Right renal pelvis (tissue), 4 donors: ENCODE measurements around the gene CLPTM1. TPM values are rescaled to one million over a fixed set of nuclear protein-coding genes. Genes with fewer than 3 reads are reported as not detected.
"Not testable (repeated sequence)": the region's sequence is repeated elsewhere in the genome, so short reads cannot be mapped to it uniquely, and the experiment has no call there.

Experiments
- DNase-seq, 4 donors: peaks; one replicate each; pipeline ENCODE4 v3.0.0-alpha.2; 2013; ENCODE audit warnings: low read depth in 4 of 4, low spot score in 3 of 4, missing footprints in 1 of 4
- polyA plus RNA-seq, 4 donors: library from polyadenylated mRNA; unstranded; fragments of 120-200 nt; gene quantifications; one replicate each; pipeline ENCODE4 v1.2.1, GENCODE V29; 2013; ENCODE audit not compliant: insufficient read length in 4 of 4

The CLPTM1 gene
- polyA plus RNA-seq, 4 donors, result 107 to 127 (median 121) TPM

- DNase-seq, result no peak
Observed at GRCh38 chr19:44972802-44973201, 17.6 kb downstream of the CLPTM1 start.

- DNase-seq, result no peak
Observed at GRCh38 chr19:44973982-44974735, 19.0 kb downstream of the CLPTM1 start.

- no peak for DNase-seq
Observed at GRCh38 chr19:44974857-44975256, 19.7 kb downstream of the CLPTM1 start.

- no peak for DNase-seq
Observed at GRCh38 chr19:44975444-44975843, 20.3 kb downstream of the CLPTM1 start.

- DNase-seq, result no peak
Observed at GRCh38 chr19:44984005-44984404, 28.8 kb downstream of the CLPTM1 start.

GRCh38 chr19:44985445-44985844, 30.3 kb downstream of the CLPTM1 start:
- DNase-seq, result no peak

- DNase-seq, result no peak
Observed at GRCh38 chr19:44986389-44986788, 31.2 kb downstream of the CLPTM1 start.

- no peak for DNase-seq
Observed at GRCh38 chr19:44987148-44987675, 32.0 kb downstream of the CLPTM1 start.

- no peak for DNase-seq
Observed at GRCh38 chr19:44988273-44988672, 33.1 kb downstream of the CLPTM1 start.

- DNase-seq, result peak in 1 of 4 donors; percentile 3
Observed at GRCh38 chr19:44988896-44989556, 33.8 kb downstream of the CLPTM1 start.

GRCh38 chr19:44990459-44990858, 35.3 kb downstream of the CLPTM1 start:
- DNase-seq, result no peak

- no peak for DNase-seq
Observed at GRCh38 chr19:44990966-44991365, 35.8 kb downstream of the CLPTM1 start.

- DNase-seq, result no peak
Observed at GRCh38 chr19:44992336-44993163, 37.4 kb downstream of the CLPTM1 start.

- no peak for DNase-seq
Observed at GRCh38 chr19:44993526-44993925, 38.3 kb downstream of the CLPTM1 start.

- no peak for DNase-seq
Observed at GRCh38 chr19:44993926-44994537, 38.9 kb downstream of the CLPTM1 start.

GRCh38 chr19:44998025-44998424, 42.8 kb downstream of the CLPTM1 start:
- DNase-seq, result no peak

GRCh38 chr19:44999131-44999925, 44.1 kb downstream of the CLPTM1 start:
- DNase-seq, result not testable (repeated sequence)

- DNase-seq, result not testable (repeated sequence)
Observed at GRCh38 chr19:45000665-45001064, 45.5 kb downstream of the CLPTM1 start.

GRCh38 chr19:45001087-45001739, 46.0 kb downstream of the CLPTM1 start, which contains the start of gene RELB:
RELB (plus strand) TSS chr19:45001464; CDS start chr19:45001580, 116 bp downstream.
- peak; percentile 76 to 85 (median 78) for DNase-seq
